HCT116 (cell line): ENCODE data around the gene CDNF. TPM values are rescaled to one million over a fixed set of nuclear protein-coding genes. Genes with fewer than 3 reads are reported as not detected.

ENCODE experiments used
- ATAC-seq: fragments of 200-7000 bp; cut with Tn5 transposase; 2 replicates; pipeline ENCODE4 v1.9.1; 2020; ENCODE audit warnings: mild to moderate bottlenecking, moderate library complexity
- BruUV-seq: library from RNA; stranded (reverse); fragments of 400-500 nt; replicated peaks from 2 replicates; lab custom pipeline; 2021; lab: Mats Ljungman, UMichigan
- CTCF ChIA-PET: fragments of 300-600 bp; sonication (Branson Sonifier 250); formaldehyde crosslinking; loops from one replicate; lab custom pipeline; 2021; ENCODE audit warnings: antibody characterized with exemption; lab: Charles Lee
- POLR2A ChIA-PET: fragments of 300-600, 350-600 bp; sonication (Branson Sonifier 250); formaldehyde crosslinking; loops from one replicate; lab custom pipeline; 2021; ENCODE audit warnings: antibody characterized with exemption; lab: Charles Lee
- RAD21 ChIA-PET, 2 experiments: fragments of 300-600 bp; sonication (Branson Sonifier 250); formaldehyde crosslinking; loops; one replicate each; lab custom pipeline; 2023; ENCODE audit warnings: low total read pairs in 2 of 2; ENCODE audit not compliant: uncharacterized antibody in 2 of 2, unreplicated experiment in 2 of 2, low non-redundant PET in 1 of 2; lab: Charles Lee
- DNase-seq: peaks from one replicate; pipeline ENCODE4 v3.0.0-alpha.2; 2010; ENCODE audit warnings: low read depth, low spot score
- H2AFZ ChIP-seq: fragments of 200-600 bp; shearing (Covaris generic), sonication (generic); 2 replicates; pipeline ENCODE4 v1.6.1; 2017; ENCODE audit warnings: low read depth, mixed run types, mixed read lengths, antibody characterized with exemption, low read length; ENCODE audit not compliant: poor library complexity, severe bottlenecking
- H3K27ac ChIP-seq: 2 replicates; pipeline ENCODE4 v1.5.1; 2012; ENCODE audit warnings: low read depth, low read length
- H3K27me3 ChIP-seq: fragments of 200-600 bp; sonication (generic); 2 replicates; pipeline ENCODE4 v1.6.1; 2016; ENCODE audit warnings: mixed run types, low read length, mixed read lengths; ENCODE audit not compliant: insufficient read depth
- H3K36me3 ChIP-seq, 2 experiments: fragments of 200-500 bp in 1 of 2; fragments of 200-600 bp in 1 of 2; sonication (Bioruptor generic) in 1 of 2; sonication (generic) in 1 of 2; 2 replicates each; pipeline versions ENCODE4 v1.5.1 to v1.6.1; 2014 to 2016; ENCODE audit warnings: low read length in 2 of 2, inconsistent platforms in 1 of 2, mixed read lengths in 1 of 2, mixed run types in 1 of 2; ENCODE audit not compliant: insufficient read depth in 2 of 2, control insufficient read depth in 1 of 2
- H3K4me1 ChIP-seq, 2 experiments: fragments of 200-600 bp in 1 of 2; sonication (generic) in 1 of 2; 2 replicates each; pipeline versions ENCODE4 v1.5.1 to v1.6.1; 2012 to 2017; ENCODE audit warnings: low read length in 2 of 2, inconsistent platforms in 1 of 2, mild to moderate bottlenecking in 1 of 2, mixed read lengths in 1 of 2, mixed run types in 1 of 2, moderate library complexity in 1 of 2; ENCODE audit not compliant: insufficient read depth in 2 of 2, control insufficient read depth in 1 of 2
- H3K4me2 ChIP-seq: fragments of 200-600 bp; sonication (generic); 2 replicates; pipeline ENCODE4 v1.6.1; 2017; ENCODE audit warnings: mixed run types, low read length, mixed read lengths
- H3K4me3 ChIP-seq, 2 experiments: fragments of 200-600 bp in 1 of 2; sonication (generic) in 1 of 2; replicated peaks in 1 of 2; 2 replicates each; pipeline ENCODE4 v1.5.1; 2011 to 2016; ENCODE audit warnings: low read length in 2 of 2, control low read depth in 1 of 2, low read depth in 1 of 2, mild to moderate bottlenecking in 1 of 2, mixed read lengths in 1 of 2, mixed run types in 1 of 2
- H3K79me2 ChIP-seq: fragments of 200-600 bp; sonication (generic); 2 replicates; pipeline ENCODE4 v1.6.1; 2017; ENCODE audit warnings: mild to moderate bottlenecking, mixed run types, low read length, moderate library complexity, mixed read lengths; ENCODE audit not compliant: insufficient read depth
- H3K9ac ChIP-seq: fragments of 200-600 bp; sonication (generic); 2 replicates; pipeline ENCODE4 v1.6.1; 2016; ENCODE audit warnings: low read length, mixed read lengths
- H3K9me2 ChIP-seq: fragments of 200-600 bp; sonication (generic), shearing (Covaris generic); 2 replicates; pipeline ENCODE4 v1.6.1; 2017; ENCODE audit warnings: mixed run types, mild to moderate bottlenecking, moderate library complexity; ENCODE audit not compliant: insufficient read depth
- H3K9me3 ChIP-seq, 2 experiments: fragments of 200-500 bp in 1 of 2; fragments of 200-600 bp in 1 of 2; sonication (Bioruptor generic) in 1 of 2; sonication (generic) in 1 of 2; 2 replicates each; pipeline ENCODE4 v1.6.1; 2014 to 2017; ENCODE audit warnings: low read length in 2 of 2, mixed read lengths in 2 of 2, inconsistent platforms in 1 of 2, low read depth in 1 of 2, mild to moderate bottlenecking in 1 of 2, mixed run types in 1 of 2, moderate library complexity in 1 of 2; ENCODE audit not compliant: control insufficient read depth in 1 of 2, insufficient read depth in 1 of 2
- H4K20me1 ChIP-seq: fragments of 200-600 bp; sonication (generic), shearing (Covaris generic); 2 replicates; pipeline ENCODE4 v1.6.1; 2017; ENCODE audit warnings: mixed run types, mild to moderate bottlenecking, moderate library complexity; ENCODE audit not compliant: insufficient read depth
- ATF3 ChIP-seq: IDR thresholded peaks from 2 replicates; pipeline ENCODE4 v1.6.1; 2012
- CBX3 ChIP-seq: IDR thresholded peaks from 2 replicates; pipeline ENCODE4 v1.6.1; 2012; ENCODE audit warnings: low read depth
- ELF1 ChIP-seq: IDR thresholded peaks from 2 replicates; pipeline ENCODE4 v1.6.1; 2012; ENCODE audit warnings: low read depth, borderline replicate concordance
- EZH2 ChIP-seq: fragments of 200-600 bp; sonication (generic); IDR thresholded peaks from 2 replicates; pipeline ENCODE4 v1.6.1; 2017; ENCODE audit warnings: antibody characterized with exemption, mixed run types
- FOSL1 ChIP-seq: IDR thresholded peaks from 2 replicates; pipeline ENCODE4 v1.6.1; 2012; ENCODE audit warnings: low read depth
- POLR2AphosphoS5 ChIP-seq: IDR thresholded peaks from 2 replicates; pipeline ENCODE4 v1.6.1; 2011; ENCODE audit warnings: mild to moderate bottlenecking, low read depth, low read length, moderate library complexity
- RAD21 ChIP-seq: IDR thresholded peaks from 2 replicates; pipeline ENCODE4 v1.6.1; 2012; ENCODE audit warnings: low read depth, mild to moderate bottlenecking
- SRF ChIP-seq: IDR thresholded peaks from 2 replicates; pipeline ENCODE4 v1.6.1; 2012; ENCODE audit warnings: low read depth
- ZNF274 ChIP-seq: fragments of 200-500 bp; sonication (Bioruptor generic); IDR thresholded peaks from 2 replicates; pipeline ENCODE4 v1.6.1; 2014; ENCODE audit warnings: mild to moderate bottlenecking, low read depth, low read length, inconsistent platforms
- intact Hi-C: fragments of 100-400 bp; cut with micrococcal nuclease; formaldehyde crosslinking; loops from 2 replicates; pipeline ENCODE4 v1.10.0; 2022
- total RNA-seq: library from RNA; stranded (reverse); gene quantifications from one replicate; pipeline ENCODE4 v1.2.1, GENCODE V29; 2021; ENCODE audit not compliant: unreplicated experiment

CDNF gene
- total RNA-seq, 1 experiment from 2014 or later = 1.1 TPM

- no peaks in the 10 kb centered on the region for H4K20me1 ChIP-seq
- RAD21 ChIA-PET = no interaction called here
- no peak overlapping the region for H3K4me2 ChIP-seq
- H3K27ac ChIP-seq = no peak overlapping the region
- intact Hi-C loops = no loop called here
- no peak overlapping the region for H2AFZ ChIP-seq
- H3K9me3 ChIP-seq = no peaks in the 10 kb centered on the region
- DNase-seq = no peak
- peaks cover 0 to 12% of the 10 kb centered on the region in 2 experiments; a peak in 2 of 4 replicates for H3K36me3 ChIP-seq
- no peak for TF ChIP-seq FOSL1
- TF ChIP-seq ZNF274 = no peak
- TF ChIP-seq SRF = no peak
- TF ChIP-seq ELF1 = no peak
- H3K27me3 ChIP-seq = no peaks in the 10 kb centered on the region
- H3K9me2 ChIP-seq = no peaks in the 10 kb centered on the region
- no peak overlapping the region for H3K4me3 ChIP-seq
- H3K4me1 ChIP-seq = no peaks in the 10 kb centered on the region
- no peak for ATAC-seq
- POLR2A ChIA-PET = no interaction called here
- no peak overlapping the region for H3K9ac ChIP-seq
- BruUV-seq = no TSS peak
- CTCF ChIA-PET = interaction anchor here (0.6 kb wide), 1 partner anchor 11 kb away, joined by 3 read pairs; no protein-coding TSS in a partner anchor
- H3K79me2 ChIP-seq = no peaks in the 10 kb centered on the region; the same call in 1 of the 2 replicates
Measured at GRCh38 chr10:14859043-14859442, 21.2 kb upstream of the CDNF start.

- Histone ChIP-seq H3K9ac (no peak overlapping the region), H3K9me2 (no peaks in the 10 kb centered on the region)
- CTCF ChIA-PET = no interaction called here
Measured at GRCh38 chr10:14858338-14858960, 20.6 kb upstream of the CDNF start.

More at GRCh38 chr10:14858338-14858960, 20.6 kb upstream of the CDNF start:
- H3K4me3 ChIP-seq = no peak overlapping the region
- TF ChIP-seq POLR2AphosphoS5 = no peak
- TF ChIP-seq CBX3 = no peak
- no peak for TF ChIP-seq ATF3
- TF ChIP-seq ZNF274 = no peak
- no peak for TF ChIP-seq ELF1
- TF ChIP-seq EZH2 = no peak
- TF ChIP-seq RAD21 = no peak
- no peak overlapping the region for H3K4me2 ChIP-seq
- no peaks in the 10 kb centered on the region for H3K9me3 ChIP-seq
- RAD21 ChIA-PET = no interaction called here
- no peak overlapping the region for H3K27ac ChIP-seq
- no peaks in the 10 kb centered on the region; the same call in 1 of the 2 replicates for H3K79me2 ChIP-seq
- ATAC-seq (no peak), DNase-seq (no peak)
- no peak overlapping the region for H2AFZ ChIP-seq
- POLR2A ChIA-PET = no interaction called here
- H3K4me1 ChIP-seq = no peaks in the 10 kb centered on the region
- intact Hi-C loops = no loop called here
- no TSS peak for BruUV-seq
- no peaks in the 10 kb centered on the region for H4K20me1 ChIP-seq
- peaks cover 0 to 14% of the 10 kb centered on the region in 2 experiments; a peak in 2 of 4 replicates for H3K36me3 ChIP-seq
- no peaks in the 10 kb centered on the region for H3K27me3 ChIP-seq
